ENCODE data around the gene CCDC157. TPM values are rescaled to one million over a fixed set of nuclear protein-coding genes. Genes with fewer than 3 reads are reported as not detected.

CCDC157 gene
- total RNA-seq, 6 donors from 2014 or later = 3.3 to 16.8 (median 7.9) TPM

- TF ChIP-seq EP300 (IDR thresholded peaks at IDR 0.05) (no peak), CTCF (IDR thresholded peaks at IDR 0.05) (no peak), POLR2AphosphoS5 (IDR thresholded peaks at IDR 0.05) (no peak), POLR2A (IDR thresholded peaks at IDR 0.05) (no peak)
- ATAC-seq (ENCODE audit: low FRiP score in 2 of 2) (no peak), DNase-seq (no peak)
- Histone ChIP-seq H3K27me3 (no peaks in the 10 kb centered on the region), H3K36me3 (peaks cover 0 to 7% (median 6%) of the 10 kb centered on the region in 4 donors), H3K4me1 (no peaks in the 10 kb centered on the region), H3K4me3 (no peak overlapping the region), H3K27ac (peak overlapping the region in 1 of 4 donors; percentile 42), H3K9me3 (no peaks in the 10 kb centered on the region)
- whole genome bisulfite sequencing, 2 donors = 76 to 87% methylated on average over 13 to 33 of the region's 33 CpGs
These were observed 16.8 kb downstream of the CCDC157 start for GRCh38 chr22:30373331-30374325.

- Histone ChIP-seq H3K27ac (no peak overlapping the region), H3K4me3 (no peak overlapping the region), H3K36me3 (peaks cover 0 to 16% (median 11%) of the 10 kb centered on the region in 4 donors), H3K4me1 (no peaks in the 10 kb centered on the region), H3K27me3 (no peaks in the 10 kb centered on the region), H3K9me3 (no peaks in the 10 kb centered on the region)
- 94% methylated on average over 9 to 12 of the region's 13 CpGs for WGBS, 2 donors
- ATAC-seq (ENCODE audit: low FRiP score in 2 of 2) (no peak), DNase-seq (no peak)
- no peak for TF ChIP-seq POLR2A (IDR thresholded peaks at IDR 0.05)
- no peak for TF ChIP-seq CTCF (IDR thresholded peaks at IDR 0.05)
- no peak for TF ChIP-seq POLR2AphosphoS5 (IDR thresholded peaks at IDR 0.05)
- TF ChIP-seq EP300 (IDR thresholded peaks at IDR 0.05) = no peak
These were observed 18.6 kb downstream of the CCDC157 start for GRCh38 chr22:30375312-30375849.

GRCh38 chr22:30380011-30380410, 23.2 kb downstream of the CCDC157 start:
- no peaks in the 10 kb centered on the region for H3K4me1 ChIP-seq
- no peaks in the 10 kb centered on the region for H3K9me3 ChIP-seq
- H3K36me3 ChIP-seq = peaks cover 0 to 42% (median 27%) of the 10 kb centered on the region in 4 donors
- ATAC-seq (ENCODE audit: low FRiP score in 2 of 2) (no peak), DNase-seq (no peak)
- TF ChIP-seq POLR2AphosphoS5 (IDR thresholded peaks at IDR 0.05) (no peak), CTCF (IDR thresholded peaks at IDR 0.05) (no peak), POLR2A (IDR thresholded peaks at IDR 0.05) (no peak), EP300 (IDR thresholded peaks at IDR 0.05) (no peak)
- 89% methylated on average over 17 of the region's 20 CpGs; no CpG with 5 or more reads in 1 of the 2 donors for WGBS, 2 donors
- H3K27ac ChIP-seq = no peak overlapping the region
- H3K27me3 ChIP-seq = no peaks in the 10 kb centered on the region
- no peak overlapping the region for H3K4me3 ChIP-seq

DNA sequence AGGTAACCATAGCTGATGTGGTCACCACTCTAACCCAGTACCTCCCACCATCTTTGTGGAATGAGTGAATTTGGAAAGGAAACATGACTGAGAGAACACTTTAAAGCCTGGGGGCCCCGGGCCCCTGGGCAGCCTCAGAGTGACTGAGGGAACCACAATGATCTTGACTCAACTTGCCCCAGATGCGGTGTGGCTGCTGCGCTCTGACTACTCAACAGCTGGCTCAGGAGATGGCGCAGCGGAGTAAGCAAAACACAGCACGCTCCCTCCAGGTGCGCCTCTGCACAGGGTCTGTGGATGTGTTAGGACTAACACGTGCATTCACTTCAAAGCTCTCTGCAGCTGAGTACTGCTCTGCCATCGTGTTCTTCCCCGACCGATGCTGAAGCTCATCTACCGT, 24.5 kb downstream of the CCDC157 start:
- Histone ChIP-seq H3K4me1 (peaks cover 2 to 6% (median 4%) of the 10 kb centered on the region in 4 donors), H3K36me3 (peaks cover 0 to 42% (median 27%) of the 10 kb centered on the region in 4 donors), H3K27ac (no peak overlapping the region), H3K27me3 (no peaks in the 10 kb centered on the region), H3K4me3 (no peak overlapping the region), H3K9me3 (no peaks in the 10 kb centered on the region)
- TF ChIP-seq POLR2A (IDR thresholded peaks at IDR 0.05) (no peak), CTCF (IDR thresholded peaks at IDR 0.05) (no peak), EP300 (IDR thresholded peaks at IDR 0.05) (no peak), POLR2AphosphoS5 (IDR thresholded peaks at IDR 0.05) (no peak)
- ATAC-seq (ENCODE audit: low FRiP score in 2 of 2) (no peak), DNase-seq (no peak)
- WGBS, 2 donors = 90 to 91% methylated on average over 11 to 12 of the region's 12 CpGs

All from upper lobe of left lung (tissue), 6 donors.